GM19099 (cell line): Measurements from ENCODE around the gene PLA2G15.

Experiments
- POLR2A ChIP-seq: IDR thresholded peaks from 3 replicates; pipeline ENCODE4 v1.6.1; 2011; ENCODE audit warnings: low read depth; ENCODE audit not compliant: insufficient read length; ENCODE audit errors: extremely low read depth

PLA2G15 gene

GRCh38 chr16:68244903-68245853 is at the start of gene PLA2G15:
PLA2G15 (plus strand) TSS chr16:68245373; CDS start chr16:68245427, 54 bp downstream.
- peak; percentile 68 for TF ChIP-seq POLR2A

GRCh38 chr16:68197250-68197649 is 47.9 kb upstream of the PLA2G15 start:
- TF ChIP-seq POLR2A: no peak

GRCh38 chr16:68200088-68200783 is 44.9 kb upstream of the PLA2G15 start:
- no peak for TF ChIP-seq POLR2A

GRCh38 chr16:68202091-68202519 is 43.1 kb upstream of the PLA2G15 start:
- no peak for TF ChIP-seq POLR2A

- TF ChIP-seq POLR2A: no peak
Measured at GRCh38 chr16:68206245-68206644, 38.9 kb upstream of the PLA2G15 start.

- no peak for TF ChIP-seq POLR2A
Measured at GRCh38 chr16:68214726-68215125, 30.4 kb upstream of the PLA2G15 start.

DNA sequence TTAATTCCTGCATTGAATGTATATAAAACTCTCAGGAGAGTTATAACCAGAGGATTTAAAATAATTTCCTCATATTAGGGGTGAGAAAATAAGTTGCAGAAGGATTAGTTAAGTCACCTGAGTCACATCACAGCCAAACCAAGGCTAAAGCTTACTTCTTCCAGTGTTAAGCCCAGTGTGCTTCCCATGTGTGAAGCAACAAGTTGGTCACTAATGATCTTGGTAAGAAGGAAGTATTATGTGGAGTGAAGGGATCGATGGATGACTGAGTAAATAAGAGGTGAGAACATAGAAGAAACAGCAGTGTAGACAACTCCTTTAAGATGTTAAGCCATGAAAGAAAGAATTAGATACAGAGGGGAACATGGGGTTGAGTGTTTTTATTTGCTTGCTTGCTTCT is 29.9 kb upstream of the PLA2G15 start:
- no peak for TF ChIP-seq POLR2A

GRCh38 chr16:68216240-68216639 is 28.9 kb upstream of the PLA2G15 start:
- TF ChIP-seq POLR2A: no peak

GRCh38 chr16:68217506-68217905 is 27.7 kb upstream of the PLA2G15 start:
- TF ChIP-seq POLR2A: no peak

- TF ChIP-seq POLR2A: no peak
Measured at GRCh38 chr16:68219725-68220351, 25.3 kb upstream of the PLA2G15 start.

GRCh38 chr16:68223072-68223471 is 22.1 kb upstream of the PLA2G15 start:
- TF ChIP-seq POLR2A: no peak

- TF ChIP-seq POLR2A: no peak
Measured at GRCh38 chr16:68226116-68226515, 19.1 kb upstream of the PLA2G15 start.

DNA sequence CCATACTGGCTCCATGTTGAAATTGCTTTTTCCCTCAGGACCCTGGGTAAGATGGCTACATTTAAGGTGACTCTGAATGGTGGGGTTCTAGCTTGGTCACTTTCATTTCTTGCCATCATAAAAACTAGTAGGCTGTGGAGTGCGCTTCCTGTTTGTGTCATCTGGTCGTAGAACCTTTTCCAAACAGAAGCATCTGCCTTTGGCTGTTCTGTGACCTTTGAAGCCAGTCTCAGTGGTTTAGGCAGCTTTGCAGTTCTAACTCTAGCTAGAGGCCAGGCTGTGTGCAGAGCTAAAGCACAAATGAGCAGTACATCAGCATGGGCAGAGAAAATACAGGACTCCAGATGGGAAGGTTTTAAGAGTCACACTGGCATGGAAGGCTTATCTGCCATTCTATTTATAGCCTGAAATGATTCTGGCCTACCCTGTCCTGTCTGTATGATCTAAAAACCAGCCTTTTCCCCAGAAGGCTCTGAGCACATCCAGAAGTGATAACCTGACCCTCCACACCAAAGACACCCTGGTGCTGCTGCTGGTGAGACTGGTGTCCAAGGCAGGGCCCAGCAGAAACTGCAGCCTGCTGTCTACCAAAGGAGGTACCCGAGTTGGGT is 17.9 kb upstream of the PLA2G15 start:
- TF ChIP-seq POLR2A: no peak

GRCh38 chr16:68227850-68228553 is 17.2 kb upstream of the PLA2G15 start:
- TF ChIP-seq POLR2A: no peak
